Stimulated activated naive CD8-positive, alpha-beta T cell treated with anti-CD3 and anti-CD28 coated beads, Interleukin-15, amount 100 ng/mL, for 72 hours (primary cell): ENCODE results near the gene PDE9A.

Experiments
- ATAC-seq: fragments of 150-1000 bp; cut with Tn5 transposase; 2 replicates; pipeline ENCODE4 v1.10.0; 2021; ENCODE audit warnings: mild to moderate bottlenecking, moderate library complexity
- DNase-seq, 2 donors: peaks; one replicate each; pipeline ENCODE4 v3.0.0; 2021 to 2022
- H3K27ac Mint-ChIP-seq, 2 donors: one replicate each; pipeline ENCODE4 v1.8.0; 2022; ENCODE audit warnings: mild to moderate bottlenecking in 2 of 2, mixed read lengths in 2 of 2, moderate library complexity in 2 of 2
- H3K27me3 Mint-ChIP-seq: one replicate; pipeline ENCODE4 v1.8.0; 2022; ENCODE audit warnings: mixed read lengths
- H3K4me1 Mint-ChIP-seq: one replicate; pipeline ENCODE4 v1.8.0; 2022; ENCODE audit warnings: mild to moderate bottlenecking, mixed read lengths
- H3K4me3 Mint-ChIP-seq, 2 donors: one replicate each; pipeline ENCODE4 v1.8.0; 2022; ENCODE audit warnings: mild to moderate bottlenecking in 2 of 2, mixed read lengths in 2 of 2, moderate library complexity in 1 of 2
- H3K9me3 Mint-ChIP-seq, 2 donors: one replicate each; pipeline ENCODE4 v1.8.0; 2022; ENCODE audit warnings: mixed read lengths in 2 of 2

The PDE9A gene

DNA sequence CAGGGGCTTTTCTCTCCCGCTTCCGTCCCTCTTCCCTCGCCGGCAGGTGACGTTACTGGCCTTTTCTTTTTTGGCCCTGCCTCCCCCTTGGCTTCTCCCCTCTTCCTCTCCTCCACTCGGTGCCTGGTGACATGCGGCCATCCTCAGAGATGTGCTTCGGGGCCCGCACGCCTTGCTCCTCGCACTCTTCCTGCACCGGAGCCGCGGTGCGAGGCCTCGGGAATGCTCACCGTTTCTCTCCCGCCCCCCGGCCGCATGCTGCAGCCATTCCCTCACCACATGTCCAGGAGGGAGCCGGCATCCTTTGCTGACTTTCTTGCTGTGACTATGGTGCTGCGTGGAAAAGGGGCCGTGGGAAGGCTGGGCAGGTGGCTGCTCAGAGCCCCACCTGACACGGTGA, 39.3 kb downstream of the PDE9A start:
- no peak overlapping the region for H3K4me3 Mint-ChIP-seq
- no peaks in the 10 kb centered on the region for H3K4me1 Mint-ChIP-seq
- H3K9me3 Mint-ChIP-seq: no peaks in the 10 kb centered on the region
- H3K27me3 Mint-ChIP-seq: no peaks in the 10 kb centered on the region
- ATAC-seq: no peak
- no peak for DNase-seq
- no peak overlapping the region for H3K27ac Mint-ChIP-seq

DNA sequence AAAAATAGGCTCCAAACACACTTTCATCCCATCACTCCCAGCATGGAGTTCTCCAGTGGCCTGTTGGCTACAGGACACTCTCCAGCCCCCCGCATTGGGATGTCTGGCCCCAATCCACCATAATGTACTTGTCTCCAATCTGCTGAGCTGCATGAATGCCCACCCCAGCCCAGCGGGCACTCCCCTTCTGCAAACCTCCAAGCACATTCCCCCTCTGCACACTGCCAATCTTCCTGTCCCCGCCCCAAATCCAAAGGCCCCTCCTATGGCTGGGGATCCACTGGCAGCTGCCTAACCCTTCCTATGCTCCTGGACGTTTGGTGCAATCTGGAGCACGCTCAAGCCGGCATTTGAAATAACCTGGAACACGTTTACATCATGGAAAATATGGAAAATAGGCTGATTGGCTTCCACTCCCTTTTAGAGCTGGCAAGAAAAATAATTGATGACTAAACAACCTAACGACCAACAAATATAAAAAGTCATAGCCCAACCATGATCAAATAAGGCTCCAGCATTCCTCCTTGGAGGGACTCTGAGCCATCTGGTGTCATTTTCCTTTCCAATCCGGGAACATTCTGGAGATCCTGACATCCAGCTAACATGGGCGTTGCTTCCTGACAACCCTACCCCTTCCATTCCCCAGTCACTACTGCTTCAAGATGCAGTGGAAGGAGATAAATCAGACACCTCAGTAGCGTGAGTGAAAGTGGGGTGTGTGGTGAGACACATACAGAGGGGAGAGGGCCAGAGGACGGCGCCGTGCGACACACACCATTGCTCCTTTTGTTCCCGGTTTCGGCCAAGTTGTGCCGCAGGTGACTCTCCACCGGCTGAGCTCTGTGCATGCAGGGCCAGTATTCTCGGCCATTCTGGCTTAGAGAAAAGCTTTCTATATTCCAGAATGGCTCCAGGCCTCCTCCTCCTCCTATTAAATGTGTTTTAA, 41.6 kb downstream of the PDE9A start:
- no peaks in the 10 kb centered on the region for H3K9me3 Mint-ChIP-seq
- peak overlapping the region in 1 of 2 donors; percentile 42 for H3K27ac Mint-ChIP-seq
- ATAC-seq (no peak), DNase-seq (no peak)
- no peaks in the 10 kb centered on the region for H3K4me1 Mint-ChIP-seq
- no peak overlapping the region for H3K4me3 Mint-ChIP-seq
- no peaks in the 10 kb centered on the region for H3K27me3 Mint-ChIP-seq

DNA sequence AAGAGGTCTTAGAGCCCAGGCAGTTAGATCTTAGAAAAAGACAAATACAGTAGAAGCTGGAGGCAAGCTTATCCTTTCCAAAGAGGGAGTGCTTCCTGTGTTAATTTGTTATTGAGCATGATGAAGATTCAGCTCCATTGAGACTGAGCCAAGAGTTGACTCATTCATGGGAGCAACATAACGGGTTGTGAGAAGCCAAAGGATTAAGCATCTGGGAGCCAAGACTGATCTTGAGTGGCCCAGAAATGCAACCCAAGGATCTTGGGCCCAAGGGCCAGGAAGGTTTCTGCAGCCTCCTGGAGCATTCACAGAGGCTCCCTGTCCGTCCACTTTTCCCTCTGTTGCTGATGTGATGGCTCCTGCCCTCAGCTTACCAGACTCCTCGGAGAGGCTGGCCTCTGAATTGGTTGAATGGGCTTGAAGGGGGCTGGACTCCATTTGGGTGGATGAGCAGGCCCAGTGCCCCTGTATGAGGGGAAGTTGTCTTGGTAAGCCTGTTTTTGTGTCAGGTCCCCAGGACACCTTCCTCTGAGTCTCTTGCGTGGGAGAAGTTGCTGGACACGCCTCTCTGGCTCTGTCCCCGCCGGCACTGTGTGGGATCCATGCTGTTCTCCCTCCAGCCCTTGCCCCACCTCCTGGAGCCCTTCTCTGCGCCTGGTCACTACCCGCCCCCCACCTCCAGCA, 42.4 kb downstream of the PDE9A start:
- Mint-ChIP-seq H3K4me3 (no peak overlapping the region), H3K4me1 (no peaks in the 10 kb centered on the region), H3K9me3 (no peaks in the 10 kb centered on the region), H3K27ac (no peak overlapping the region), H3K27me3 (no peaks in the 10 kb centered on the region)
- ATAC-seq (no peak), DNase-seq (no peak)

DNA sequence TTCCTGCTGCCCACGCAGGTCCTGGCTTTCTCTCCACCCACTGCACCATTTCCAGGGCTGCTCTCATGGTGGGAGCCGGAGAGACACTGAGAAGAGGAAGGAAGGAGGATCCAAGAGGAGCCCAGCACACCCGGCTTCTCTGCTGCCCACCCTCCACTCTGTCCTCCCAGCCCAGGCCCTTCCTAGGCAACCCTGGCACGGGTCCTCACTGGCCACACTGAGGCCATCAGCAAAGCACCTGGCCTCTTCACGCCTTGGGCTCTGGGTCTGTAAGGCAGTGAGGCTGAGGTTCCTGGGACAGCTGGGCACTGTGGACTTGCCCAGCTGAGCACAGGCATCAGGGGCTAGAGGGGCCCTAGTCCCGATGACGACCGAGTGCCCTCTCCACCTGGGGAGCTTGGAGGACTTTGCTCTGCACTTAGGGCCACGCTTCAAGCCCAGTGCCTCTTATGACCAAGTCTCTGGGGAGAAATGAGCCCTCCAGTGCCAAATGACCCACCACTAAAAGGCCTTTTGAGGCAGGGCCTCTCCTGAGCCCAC, 43.1 kb downstream of the PDE9A start:
- Mint-ChIP-seq H3K27me3 (no peaks in the 10 kb centered on the region), H3K27ac (no peak overlapping the region), H3K4me3 (no peak overlapping the region), H3K9me3 (no peaks in the 10 kb centered on the region), H3K4me1 (no peaks in the 10 kb centered on the region)
- ATAC-seq (no peak), DNase-seq (no peak)

DNA sequence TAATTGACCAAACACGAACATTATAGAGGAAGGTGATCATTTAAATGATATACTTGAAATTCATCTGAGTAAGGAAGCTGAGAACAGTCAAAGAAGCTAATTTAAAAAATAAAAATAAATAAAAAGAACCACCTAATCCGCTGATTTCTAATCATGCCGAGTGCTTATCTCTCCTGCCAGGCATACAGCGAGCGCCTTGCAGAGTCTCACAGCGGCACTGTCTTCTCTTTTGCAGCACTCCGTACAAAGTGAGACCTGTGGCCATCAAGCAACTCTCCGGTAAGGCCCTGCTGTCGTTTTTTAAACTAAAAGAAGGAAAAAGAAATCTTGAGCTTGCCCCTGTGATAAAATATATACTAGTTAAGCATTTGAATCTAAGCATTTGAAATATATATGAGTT, 45.3 kb downstream of the PDE9A start:
- no peak overlapping the region for H3K27ac Mint-ChIP-seq
- no peaks in the 10 kb centered on the region for H3K27me3 Mint-ChIP-seq
- no peak for DNase-seq
- no peak for ATAC-seq
- no peak overlapping the region for H3K4me3 Mint-ChIP-seq
- no peaks in the 10 kb centered on the region for H3K4me1 Mint-ChIP-seq
- no peaks in the 10 kb centered on the region for H3K9me3 Mint-ChIP-seq

DNA sequence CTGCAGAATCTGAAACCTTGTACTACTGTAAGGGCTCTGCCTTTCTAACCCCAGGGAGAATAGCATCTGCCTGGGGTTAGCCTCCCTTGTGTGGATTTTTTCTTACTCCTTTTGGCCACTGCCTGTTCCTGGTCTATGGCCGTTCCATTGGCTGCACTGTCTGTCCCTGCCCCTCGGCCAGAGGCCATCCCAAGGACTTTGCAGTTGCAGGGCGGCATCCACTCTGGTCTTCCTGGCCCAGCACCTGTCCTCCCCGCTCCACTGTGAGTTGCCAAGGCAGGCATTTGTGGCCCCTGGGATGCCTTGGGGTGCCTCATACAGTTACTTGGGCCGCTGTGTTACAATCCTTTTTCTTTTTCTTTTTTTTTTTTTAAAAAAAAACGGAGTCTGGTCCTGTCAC, 45.8 kb downstream of the PDE9A start:
- ATAC-seq: no peak
- H3K9me3 Mint-ChIP-seq: no peaks in the 10 kb centered on the region
- H3K4me3 Mint-ChIP-seq: no peak overlapping the region
- no peaks in the 10 kb centered on the region for H3K4me1 Mint-ChIP-seq
- no peak overlapping the region for H3K27ac Mint-ChIP-seq
- no peak for DNase-seq
- H3K27me3 Mint-ChIP-seq: no peaks in the 10 kb centered on the region

DNA sequence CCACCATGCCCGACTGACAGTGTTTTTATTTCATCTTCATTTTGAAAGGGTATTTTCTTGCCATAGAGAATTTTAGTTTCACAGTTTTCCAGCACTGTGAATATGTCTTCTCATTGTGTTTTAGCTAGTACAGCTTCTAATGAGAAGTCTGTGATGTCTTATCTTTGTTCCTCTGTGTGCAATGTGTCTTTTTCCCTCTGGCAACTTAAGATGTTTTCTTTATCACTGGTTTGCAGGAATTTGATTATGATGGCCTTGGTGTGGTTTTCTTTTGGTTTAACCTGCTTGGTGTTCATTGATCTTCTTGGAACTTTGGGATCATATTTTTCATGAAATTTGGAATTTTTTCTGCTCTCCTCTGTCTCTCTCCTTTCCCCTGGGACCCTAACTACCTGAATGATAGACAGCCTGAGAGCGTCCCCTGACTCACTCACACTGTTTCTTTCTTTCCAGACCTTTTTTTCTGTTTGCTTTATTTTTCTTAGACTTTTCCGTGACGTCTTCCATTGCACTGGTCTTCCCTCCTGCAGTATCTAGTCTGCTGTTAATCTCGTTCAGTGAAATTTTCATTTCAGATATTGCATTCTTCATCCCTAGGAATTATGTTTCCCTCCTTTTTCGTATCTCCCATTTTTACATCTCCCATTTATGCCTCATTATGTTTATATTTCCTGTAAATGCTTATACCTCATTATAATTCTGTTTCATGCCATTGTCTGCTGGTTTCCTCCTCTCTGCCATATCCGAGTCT, 48.5 kb downstream of the PDE9A start:
- DNase-seq: no peak
- Mint-ChIP-seq H3K27me3 (no peaks in the 10 kb centered on the region), H3K27ac (no peak overlapping the region), H3K4me1 (no peaks in the 10 kb centered on the region), H3K9me3 (no peaks in the 10 kb centered on the region), H3K4me3 (no peak overlapping the region)
- ATAC-seq: no peak

DNA sequence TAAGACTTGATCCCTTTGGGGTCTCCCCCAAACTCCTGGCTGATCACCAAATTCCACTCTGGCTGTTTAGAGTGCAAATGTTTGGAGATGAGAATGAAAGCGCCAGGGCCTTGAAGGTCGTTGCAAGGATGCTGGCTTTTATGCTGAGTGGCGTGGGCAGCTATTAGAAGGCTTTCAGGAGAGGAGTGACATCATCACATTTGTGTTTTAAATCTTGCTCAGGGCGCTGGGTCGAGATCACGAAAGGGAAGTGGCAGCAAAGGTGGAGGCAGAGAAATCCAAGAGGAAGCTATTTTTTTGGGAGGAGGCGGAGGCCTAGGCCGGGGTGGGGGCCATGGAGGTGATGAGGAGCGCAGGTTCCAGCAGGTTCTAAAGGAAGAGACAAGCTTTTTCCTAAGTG, 49.3 kb downstream of the PDE9A start:
- Mint-ChIP-seq H3K27me3 (no peaks in the 10 kb centered on the region), H3K4me1 (no peaks in the 10 kb centered on the region), H3K9me3 (no peaks in the 10 kb centered on the region), H3K4me3 (no peak overlapping the region), H3K27ac (peak overlapping the region in 1 of 2 donors; percentile 73)
- DNase-seq: no peak
- ATAC-seq: no peak

DNA sequence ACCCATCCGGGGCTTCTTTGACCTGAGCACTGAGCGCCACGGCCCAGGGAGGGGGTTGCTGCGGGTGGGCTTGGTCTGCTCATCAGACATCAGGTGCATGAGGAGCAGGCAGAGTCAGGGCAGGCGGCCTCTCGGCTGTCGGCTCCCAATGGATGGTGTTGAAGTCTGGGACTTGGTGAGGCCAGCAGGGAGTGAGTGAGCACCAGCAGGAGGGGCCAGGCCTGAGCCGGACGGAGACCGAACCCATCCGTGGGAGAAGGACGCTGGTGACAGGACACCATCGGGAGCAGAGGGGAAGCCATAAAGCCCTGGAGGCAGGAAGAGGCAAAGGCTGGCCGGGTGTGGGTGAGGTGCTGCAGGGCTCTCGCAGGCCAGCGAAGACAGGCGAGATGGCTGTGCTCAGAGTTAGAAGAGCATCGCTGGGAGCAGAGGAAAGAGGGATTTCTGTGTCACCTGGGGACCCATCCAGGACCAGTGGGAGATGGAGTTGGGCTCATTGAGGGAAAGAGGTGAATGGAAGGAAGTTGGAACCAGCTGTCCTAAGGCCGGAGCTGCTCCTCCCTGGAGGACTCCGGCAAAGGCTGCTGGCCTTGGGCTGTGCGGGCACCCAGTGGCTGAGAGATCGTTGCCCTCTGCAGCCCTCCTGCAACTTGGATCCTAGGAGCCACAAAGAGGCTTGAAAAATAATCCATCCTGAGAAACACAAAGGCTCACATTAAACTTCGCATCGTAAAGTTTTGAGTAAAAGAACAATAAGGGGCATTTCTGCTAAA, 49.9 kb downstream of the PDE9A start:
- Mint-ChIP-seq H3K27ac (no peak overlapping the region), H3K4me3 (no peak overlapping the region), H3K27me3 (no peaks in the 10 kb centered on the region), H3K9me3 (no peaks in the 10 kb centered on the region), H3K4me1 (no peaks in the 10 kb centered on the region)
- ATAC-seq (no peak), DNase-seq (no peak)

DNA sequence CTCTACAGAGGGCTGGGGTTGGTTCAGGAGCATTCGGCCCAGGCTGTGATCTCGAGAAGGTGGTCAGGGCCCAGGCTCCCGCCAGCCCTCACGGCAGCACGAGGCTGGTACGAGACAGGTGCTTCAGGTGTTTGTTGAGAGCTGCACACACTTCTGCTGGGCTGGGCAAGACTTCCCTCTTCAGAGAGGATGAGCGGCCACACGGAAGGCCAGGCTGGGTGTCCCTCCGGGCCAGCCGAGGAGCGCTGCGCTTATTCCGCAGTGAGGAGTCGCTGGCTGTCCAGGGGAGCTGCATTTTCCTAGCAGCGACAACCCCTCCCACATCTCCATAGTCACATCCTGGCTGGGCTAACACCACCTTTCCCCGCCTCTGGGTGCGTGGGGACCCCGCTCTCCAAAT, 50.5 kb downstream of the PDE9A start:
- no peak overlapping the region for H3K27ac Mint-ChIP-seq
- no peaks in the 10 kb centered on the region for H3K27me3 Mint-ChIP-seq
- H3K4me1 Mint-ChIP-seq: no peaks in the 10 kb centered on the region
- no peak overlapping the region for H3K4me3 Mint-ChIP-seq
- ATAC-seq (no peak), DNase-seq (no peak)
- H3K9me3 Mint-ChIP-seq: no peaks in the 10 kb centered on the region

DNA sequence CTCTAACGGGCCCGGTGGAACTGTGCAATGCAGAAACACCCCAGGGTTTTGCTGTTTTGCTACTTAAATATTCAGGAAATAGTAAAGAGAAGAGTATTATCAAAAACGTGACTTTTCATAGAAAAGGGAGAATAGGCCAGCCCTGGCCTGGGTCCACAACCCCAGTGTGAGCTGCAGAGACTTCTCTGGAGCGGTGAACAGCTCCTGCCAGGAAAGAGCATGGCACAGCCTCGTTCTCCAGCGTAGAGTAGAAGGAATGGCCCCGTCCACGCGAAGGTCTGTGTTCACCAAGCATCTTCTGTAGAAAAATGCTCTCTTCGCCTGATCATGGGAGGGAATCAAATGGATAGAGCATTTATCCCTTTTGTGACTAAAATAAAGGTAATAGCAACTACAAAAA, 51.4 kb downstream of the PDE9A start:
- no peaks in the 10 kb centered on the region for H3K9me3 Mint-ChIP-seq
- no peaks in the 10 kb centered on the region for H3K27me3 Mint-ChIP-seq
- ATAC-seq (no peak), DNase-seq (no peak)
- no peaks in the 10 kb centered on the region for H3K4me1 Mint-ChIP-seq
- H3K4me3 Mint-ChIP-seq: no peak overlapping the region
- H3K27ac Mint-ChIP-seq: no peak overlapping the region

DNA sequence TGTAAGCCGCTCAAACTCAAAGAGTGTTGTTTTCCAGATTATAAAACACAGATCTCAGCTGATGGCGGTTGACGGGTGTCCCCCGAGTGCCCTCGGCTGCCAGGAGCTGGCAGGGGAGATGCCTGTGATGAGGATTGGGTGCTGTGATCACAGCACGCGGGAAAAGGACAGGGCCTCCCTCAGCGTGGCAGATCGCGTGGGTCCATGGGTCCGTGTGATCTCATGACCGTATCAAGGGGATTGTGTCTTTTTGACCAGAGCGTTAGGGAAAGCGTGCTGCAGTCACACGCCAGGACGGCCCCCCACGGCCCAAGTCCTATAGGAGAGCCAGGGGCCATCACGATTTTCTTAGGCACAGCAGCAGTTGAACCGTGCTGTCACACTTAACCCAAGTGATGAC, 51.9 kb downstream of the PDE9A start:
- DNase-seq: no peak
- no peak overlapping the region for H3K4me3 Mint-ChIP-seq
- no peaks in the 10 kb centered on the region for H3K4me1 Mint-ChIP-seq
- no peaks in the 10 kb centered on the region for H3K9me3 Mint-ChIP-seq
- no peaks in the 10 kb centered on the region for H3K27me3 Mint-ChIP-seq
- no peak overlapping the region for H3K27ac Mint-ChIP-seq
- no peak for ATAC-seq

DNA sequence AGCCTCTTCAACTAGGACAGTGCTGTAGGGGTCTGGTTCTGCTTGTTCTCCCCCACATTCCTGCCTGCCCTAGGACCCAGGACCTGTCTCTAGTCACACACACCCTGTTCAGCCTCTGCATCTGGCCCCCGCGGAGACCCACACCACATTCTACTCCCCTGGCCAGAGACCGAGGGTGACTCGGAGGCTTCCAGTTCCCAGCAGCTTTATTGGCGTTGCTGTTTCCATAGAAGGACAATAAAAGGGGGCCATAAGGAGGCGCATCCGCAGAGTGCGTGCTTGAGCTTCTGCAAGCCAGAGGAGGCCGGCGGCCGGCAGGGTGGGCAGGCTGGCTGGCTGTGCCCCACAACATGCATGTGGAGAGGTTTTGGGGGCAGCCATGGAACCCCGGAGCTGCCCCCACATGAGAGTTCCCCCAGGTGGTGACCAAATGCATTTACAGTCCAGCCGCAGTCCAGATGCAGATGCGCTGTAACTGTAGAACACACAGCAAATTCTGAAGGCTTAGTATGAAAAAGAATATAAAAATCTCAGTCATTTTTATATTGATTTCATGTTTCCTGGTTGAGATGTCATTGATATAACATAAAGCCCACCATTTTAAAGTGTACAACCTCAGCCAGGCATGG, 52.4 kb downstream of the PDE9A start:
- DNase-seq (no peak), ATAC-seq (no peak)
- no peaks in the 10 kb centered on the region for H3K9me3 Mint-ChIP-seq
- no peaks in the 10 kb centered on the region for H3K4me1 Mint-ChIP-seq
- no peaks in the 10 kb centered on the region for H3K27me3 Mint-ChIP-seq
- H3K27ac Mint-ChIP-seq: no peak overlapping the region
- no peak overlapping the region for H3K4me3 Mint-ChIP-seq

DNA sequence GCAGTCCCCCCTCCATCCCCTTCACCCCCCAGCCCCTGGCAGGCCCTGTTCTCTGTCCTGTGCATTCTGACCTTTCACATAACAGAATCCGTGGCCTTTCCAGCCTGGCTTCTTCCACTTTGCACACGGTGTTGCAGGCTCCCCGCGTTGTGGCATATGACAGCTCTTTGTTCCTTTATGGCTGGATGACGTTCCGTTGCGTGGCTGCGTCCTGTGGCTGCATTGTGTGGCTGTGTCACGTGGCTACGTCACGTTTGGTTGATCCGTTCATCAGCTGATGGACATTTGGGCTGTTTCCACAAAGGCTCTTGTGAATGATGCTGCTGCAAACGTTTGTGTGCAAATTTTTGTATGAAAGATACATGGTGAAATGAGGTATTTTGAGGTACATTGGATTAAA, 53.3 kb downstream of the PDE9A start:
- no peak for DNase-seq
- no peak for ATAC-seq
- Mint-ChIP-seq H3K4me1 (no peaks in the 10 kb centered on the region), H3K4me3 (no peak overlapping the region), H3K27me3 (no peaks in the 10 kb centered on the region), H3K27ac (no peak overlapping the region), H3K9me3 (no peaks in the 10 kb centered on the region)
